ENCODE measurements around the gene KRT39. TPM values are rescaled to one million over a fixed set of nuclear protein-coding genes. Genes with fewer than 3 reads are reported as not detected.

Gene KRT39
- 0.59 TPM for total RNA-seq
- long read RNA-seq: 0 reads

- no peaks in the 10 kb centered on the region for H3K36me3 ChIP-seq
- no peaks in the 10 kb centered on the region for H3K4me1 ChIP-seq
- ATAC-seq (no peak), DNase-seq (no peak)
- intact Hi-C loops (cut with DNase I): no loop called here
- H3K27me3 ChIP-seq (ENCODE audit: low read depth): no peaks in the 10 kb centered on the region
- H3K4me3 ChIP-seq: no peak within 1 kb of the TSS
- no peaks in the 10 kb centered on the region for H3K9me3 ChIP-seq
- H3K27ac ChIP-seq: no peak within 1 kb of the TSS
- no peak for TF ChIP-seq CTCF (IDR thresholded peaks at IDR 0.05)
Observed at GRCh38 chr17:40966848-40967247, at the start of gene KRT39. KRT39 (minus strand) TSS chr17:40966948; CDS start chr17:40966856, 92 bp downstream.

GRCh38 chr17:41015454-41015853 lies 48.7 kb upstream of the KRT39 start:
- H3K27ac ChIP-seq: no peak overlapping the region
- H3K36me3 ChIP-seq: no peaks in the 10 kb centered on the region
- TF ChIP-seq CTCF (IDR thresholded peaks at IDR 0.05): no peak
- H3K4me3 ChIP-seq: no peak overlapping the region
- intact Hi-C loops (cut with DNase I): no loop called here
- H3K4me1 ChIP-seq: no peaks in the 10 kb centered on the region
- DNase-seq (no peak), ATAC-seq (no peak)
- no peaks in the 10 kb centered on the region for H3K27me3 ChIP-seq (ENCODE audit: low read depth)
- H3K9me3 ChIP-seq: no peaks in the 10 kb centered on the region

DNA sequence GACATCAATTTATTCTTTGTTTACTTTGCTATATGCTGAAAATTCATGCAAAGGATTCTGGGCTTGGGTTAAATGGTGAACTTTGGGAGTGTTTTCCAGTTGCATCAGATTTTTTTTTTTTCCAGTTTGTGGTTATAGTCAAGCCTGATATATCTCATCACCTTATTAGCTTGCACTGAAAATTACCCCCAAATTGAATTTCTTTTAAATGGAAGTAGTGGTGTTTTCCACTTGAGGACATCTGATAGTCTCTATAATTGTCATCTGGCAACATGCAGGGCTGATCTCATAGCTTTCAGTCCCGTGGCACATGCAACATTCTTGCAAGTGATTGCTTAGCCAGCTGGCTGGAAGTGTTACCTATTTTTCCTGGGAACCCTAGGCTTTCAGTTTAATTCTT lies 46.9 kb upstream of the KRT39 start:
- H3K27ac ChIP-seq: no peak overlapping the region
- DNase-seq (no peak), ATAC-seq (no peak)
- no peaks in the 10 kb centered on the region for H3K36me3 ChIP-seq
- no peaks in the 10 kb centered on the region for H3K9me3 ChIP-seq
- no peak for TF ChIP-seq CTCF (IDR thresholded peaks at IDR 0.05)
- H3K27me3 ChIP-seq (ENCODE audit: low read depth): no peaks in the 10 kb centered on the region
- intact Hi-C loops (cut with DNase I): no loop called here
- no peak overlapping the region for H3K4me3 ChIP-seq
- H3K4me1 ChIP-seq: no peaks in the 10 kb centered on the region

DNA sequence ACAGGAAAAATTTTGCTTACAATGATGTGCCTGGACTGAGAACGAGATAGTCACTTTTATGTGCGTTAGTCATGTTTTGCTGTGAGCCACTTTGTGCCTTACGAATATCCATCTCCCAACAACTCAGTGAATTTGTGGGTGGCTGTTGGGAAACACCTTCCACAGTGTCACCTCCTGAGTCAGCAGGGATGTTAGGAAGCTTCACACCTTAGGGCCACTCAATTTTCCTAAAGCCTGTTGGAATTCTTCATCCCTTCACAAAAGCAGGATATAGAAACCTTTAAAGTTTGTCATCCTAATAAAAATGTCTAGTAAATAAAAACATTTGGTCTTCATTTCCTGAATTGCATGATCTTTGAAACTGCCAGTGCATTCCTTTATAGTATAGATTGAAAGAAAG lies 46.4 kb upstream of the KRT39 start:
- TF ChIP-seq CTCF (IDR thresholded peaks at IDR 0.05): no peak
- H3K27ac ChIP-seq: no peak overlapping the region
- ATAC-seq: no peak
- H3K9me3 ChIP-seq: no peaks in the 10 kb centered on the region
- intact Hi-C loops (cut with DNase I): no loop called here
- no peaks in the 10 kb centered on the region for H3K36me3 ChIP-seq
- DNase-seq: no peak
- no peak overlapping the region for H3K4me3 ChIP-seq
- no peaks in the 10 kb centered on the region for H3K27me3 ChIP-seq (ENCODE audit: low read depth)
- H3K4me1 ChIP-seq: no peaks in the 10 kb centered on the region

- Histone ChIP-seq H3K27ac (no peak overlapping the region), H3K9me3 (no peaks in the 10 kb centered on the region), H3K4me1 (no peaks in the 10 kb centered on the region), H3K36me3 (no peaks in the 10 kb centered on the region), H3K27me3 (ENCODE audit: low read depth) (no peaks in the 10 kb centered on the region), H3K4me3 (no peak overlapping the region)
- intact Hi-C loops (cut with DNase I): no loop called here
- DNase-seq (no peak), ATAC-seq (no peak)
- no peak for TF ChIP-seq CTCF (IDR thresholded peaks at IDR 0.05)
Observed at GRCh38 chr17:41012326-41013120, 45.8 kb upstream of the KRT39 start.

Data from lower lobe of right lung (tissue), 2 donors.